Activated CD4-positive, CD25-positive, alpha-beta regulatory T cell treated with anti-CD3 and anti-CD28 coated beads, Interleukin-2, amount 50 U/mL, for 24 hours (primary cell): ENCODE measurements around the gene CLCN5.

Experiments
- ATAC-seq, 2 donors: fragments of 150-1000 bp; cut with Tn5 transposase; one replicate each; pipeline ENCODE4 v1.10.0; 2021; ENCODE audit warnings: mild to moderate bottlenecking in 1 of 2, moderate library complexity in 1 of 2

CLCN5 gene

GRCh38 chrX:49922291-49923241, at the start of gene CLCN5:
TSS of gene CLCN5 (plus strand) at chrX:49922596. CDS start at chrX:49925299, 2,703 bp downstream.
- peak; percentile 94 for ATAC-seq

GRCh38 chrX:49876750-49877149, 45.6 kb upstream of the CLCN5 start:
- no peak for ATAC-seq

GRCh38 chrX:49877397-49878101, 44.8 kb upstream of the CLCN5 start:
- ATAC-seq, result no peak

GRCh38 chrX:49878128-49878833, 44.1 kb upstream of the CLCN5 start:
- ATAC-seq, result no peak

GRCh38 chrX:49878834-49879655, 43.4 kb upstream of the CLCN5 start, which contains the start of gene USP27X:
TSS of gene USP27X (plus strand) at chrX:49879484. CDS start at chrX:49880308, 824 bp downstream.
- peak; percentile 87 to 89 for ATAC-seq

GRCh38 chrX:49879656-49880277, 42.6 kb upstream of the CLCN5 start:
- ATAC-seq, result peak; percentile 2 to 22

GRCh38 chrX:49880668-49881067, 41.7 kb upstream of the CLCN5 start:
- ATAC-seq, result no peak

GRCh38 chrX:49884290-49884862, 38.0 kb upstream of the CLCN5 start:
- peak in 1 of 2 donors; percentile 19 for ATAC-seq

GRCh38 chrX:49892542-49892941, 29.9 kb upstream of the CLCN5 start:
- no peak for ATAC-seq

- no peak for ATAC-seq
Observed at GRCh38 chrX:49896951-49897350, 25.4 kb upstream of the CLCN5 start.

- ATAC-seq, result no peak
Observed at GRCh38 chrX:49901048-49901447, 21.3 kb upstream of the CLCN5 start.

GRCh38 chrX:49910344-49910743, 12.1 kb upstream of the CLCN5 start:
- no peak for ATAC-seq

- ATAC-seq, result no peak
Observed at GRCh38 chrX:49912086-49912485, 10.3 kb upstream of the CLCN5 start.

GRCh38 chrX:49912861-49913260, 9.5 kb upstream of the CLCN5 start:
- no peak for ATAC-seq

GRCh38 chrX:49915361-49916222, 6.8 kb upstream of the CLCN5 start:
- peak in 1 of 2 donors; percentile 58 for ATAC-seq

GRCh38 chrX:49919617-49920016, 2.8 kb upstream of the CLCN5 start:
- no peak for ATAC-seq

- no peak for ATAC-seq
Observed at GRCh38 chrX:49921109-49921508, 1.3 kb upstream of the CLCN5 start.

GRCh38 chrX:49925176-49925575, 2.8 kb downstream of the CLCN5 start:
- no peak for ATAC-seq

- ATAC-seq, result no peak
Observed at GRCh38 chrX:49930039-49930438, 7.6 kb downstream of the CLCN5 start.

GRCh38 chrX:49932791-49933190, 10.4 kb downstream of the CLCN5 start:
- no peak for ATAC-seq
